Activated T-cell treated with anti-CD3 and anti-CD28 coated beads for 48 hours (primary cell): ENCODE measurements around the gene AFDN.

Experiments used
- DNase-seq: peaks from one replicate; pipeline ENCODE4 v3.0.0-alpha.2; 2020; ENCODE audit warnings: low read depth

AFDN gene

GRCh38 chr6:167978607-167979006 lies 151.9 kb downstream of the AFDN start:
- DNase-seq: no peak

DNA sequence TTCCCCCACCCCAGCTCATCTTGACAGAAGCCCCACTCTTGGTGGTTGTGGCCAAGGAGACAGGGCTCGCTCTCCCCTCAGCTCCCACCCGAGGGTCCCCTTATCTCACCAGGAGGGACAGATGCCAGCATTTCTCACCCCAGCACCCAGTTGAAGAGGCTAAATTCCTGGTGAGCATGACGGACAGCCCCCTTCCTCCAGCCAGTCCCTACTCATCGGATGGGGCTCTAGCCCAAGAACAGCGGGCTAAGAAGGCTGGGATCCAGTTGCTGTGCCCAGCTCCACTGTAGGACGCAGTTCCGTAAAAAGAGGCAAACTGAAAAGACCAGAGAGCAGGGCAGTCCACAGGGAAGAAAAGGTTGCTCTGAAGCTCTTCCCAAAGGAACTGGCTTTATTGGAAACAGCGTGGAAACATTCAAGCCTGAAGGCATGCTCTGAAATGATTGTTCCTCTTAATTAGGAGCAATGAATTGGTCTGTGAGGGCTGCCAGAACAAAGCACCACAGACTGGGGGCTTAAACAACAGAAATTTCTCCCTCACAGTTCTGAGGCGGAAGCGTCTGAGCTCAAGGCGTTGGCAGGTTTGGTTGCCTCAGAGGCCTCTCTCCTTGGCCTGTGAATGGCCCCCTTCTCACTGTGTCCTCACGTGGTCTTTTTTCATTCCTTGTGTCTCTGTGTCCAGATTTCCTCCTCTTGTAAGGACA lies 152.9 kb downstream of the AFDN start:
- DNase-seq: no peak

DNA sequence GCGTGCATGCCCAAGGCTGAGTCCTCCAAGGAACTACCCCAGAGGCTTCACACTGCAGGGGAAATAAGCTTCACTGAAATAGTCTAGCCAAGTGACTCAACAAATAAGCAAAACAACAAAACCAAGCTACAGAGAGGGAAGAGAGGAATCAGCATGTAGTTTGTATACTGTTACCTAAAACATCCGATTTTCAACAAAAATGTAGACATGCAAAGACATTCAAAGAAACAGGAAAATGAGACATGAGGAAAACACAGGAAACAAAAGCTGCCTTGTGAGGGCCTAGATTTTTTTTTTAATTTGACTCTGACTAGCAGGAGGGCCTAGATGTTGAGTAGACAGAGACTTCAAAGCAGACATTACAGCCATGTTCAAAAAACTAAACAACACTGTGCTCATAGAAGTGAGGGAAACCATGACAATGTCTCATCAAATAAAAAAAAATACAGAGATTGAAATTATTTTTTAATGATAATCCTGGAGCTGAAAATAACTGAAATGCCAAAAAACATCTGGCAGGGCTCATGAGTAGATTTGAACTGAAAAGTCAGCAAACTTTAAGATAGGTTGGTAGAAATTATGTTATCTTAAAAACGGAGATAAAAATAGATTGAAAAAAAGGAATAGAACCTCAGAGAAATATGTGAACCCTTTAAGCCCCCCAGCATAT lies 154.3 kb downstream of the AFDN start:
- no peak for DNase-seq

GRCh38 chr6:167981916-167982462 lies 155.3 kb downstream of the AFDN start:
- no peak for DNase-seq

GRCh38 chr6:167984144-167984719 lies 157.5 kb downstream of the AFDN start:
- no peak for DNase-seq

DNA sequence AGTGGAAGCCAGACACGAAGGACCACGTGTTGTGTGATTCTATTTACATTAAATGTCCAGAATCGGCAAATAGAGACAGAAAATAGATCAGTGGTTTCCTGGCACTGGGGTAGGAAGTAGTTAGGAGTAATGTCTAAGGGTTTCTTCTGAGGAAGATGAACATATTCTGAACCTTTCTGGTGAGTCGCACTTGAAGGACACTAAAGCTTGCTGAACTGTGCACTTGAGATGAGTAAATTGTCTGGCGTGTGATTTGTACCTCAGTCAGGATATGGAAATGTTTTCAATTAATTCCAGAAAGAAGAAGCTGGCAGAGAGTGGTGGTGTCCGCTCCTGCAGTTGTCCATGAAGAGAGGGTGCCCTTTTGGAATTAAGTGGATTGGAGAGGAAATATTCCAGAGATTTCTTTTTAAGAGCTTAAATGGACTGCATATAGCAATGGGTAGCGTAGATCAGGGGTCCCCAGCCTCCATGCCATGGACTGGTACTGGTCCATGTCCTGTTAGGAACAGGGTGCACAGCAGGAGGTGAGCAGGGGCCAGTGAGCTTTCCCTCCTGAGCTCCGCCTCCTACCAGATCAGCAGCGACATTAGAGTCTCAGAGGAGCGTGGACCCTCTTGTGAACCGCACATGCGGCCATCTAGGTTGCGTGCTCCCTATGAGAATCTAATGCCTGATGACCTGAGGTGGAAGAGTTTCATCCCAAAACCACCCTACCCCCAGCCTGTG lies 158.3 kb downstream of the AFDN start:
- DNase-seq: no peak

DNA sequence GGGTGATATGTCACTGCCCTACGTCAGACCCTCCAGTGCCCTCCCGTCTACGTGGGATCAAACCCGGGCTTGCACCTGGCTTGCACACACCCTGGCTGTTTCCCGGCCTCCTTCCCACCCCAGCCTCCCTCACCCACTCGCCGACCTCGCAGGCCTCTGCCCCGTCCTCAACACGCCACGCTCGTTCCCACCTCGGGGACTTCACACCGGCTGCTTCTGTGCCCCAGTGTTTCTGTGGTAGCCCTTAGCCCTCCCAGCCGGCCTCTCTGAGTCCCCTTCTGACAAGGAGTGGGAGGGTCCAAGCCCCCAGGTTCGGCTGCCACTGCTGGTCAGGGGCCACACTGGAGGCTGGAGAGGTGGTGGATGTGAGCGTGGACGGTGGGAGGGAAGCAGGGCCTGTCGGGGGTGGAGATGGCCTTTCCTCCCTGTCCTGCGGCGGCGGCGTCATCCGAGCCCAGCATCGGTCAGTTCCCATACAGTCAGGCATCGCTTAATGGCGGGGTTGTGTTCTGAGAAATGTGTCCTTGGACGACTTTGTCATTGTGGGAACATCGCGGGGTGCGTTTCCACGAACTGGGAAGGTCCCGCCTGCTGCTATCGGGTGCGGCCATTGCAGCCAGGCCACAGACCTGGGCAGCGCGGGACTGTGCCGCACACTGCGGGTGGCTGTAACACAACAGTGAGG lies 159.3 kb downstream of the AFDN start:
- DNase-seq: no peak

GRCh38 chr6:167987396-167988153 lies 160.9 kb downstream of the AFDN start:
- DNase-seq: no peak

- DNase-seq: no peak
These were observed 161.4 kb downstream of the AFDN start for GRCh38 chr6:167988154-167988495.

DNA sequence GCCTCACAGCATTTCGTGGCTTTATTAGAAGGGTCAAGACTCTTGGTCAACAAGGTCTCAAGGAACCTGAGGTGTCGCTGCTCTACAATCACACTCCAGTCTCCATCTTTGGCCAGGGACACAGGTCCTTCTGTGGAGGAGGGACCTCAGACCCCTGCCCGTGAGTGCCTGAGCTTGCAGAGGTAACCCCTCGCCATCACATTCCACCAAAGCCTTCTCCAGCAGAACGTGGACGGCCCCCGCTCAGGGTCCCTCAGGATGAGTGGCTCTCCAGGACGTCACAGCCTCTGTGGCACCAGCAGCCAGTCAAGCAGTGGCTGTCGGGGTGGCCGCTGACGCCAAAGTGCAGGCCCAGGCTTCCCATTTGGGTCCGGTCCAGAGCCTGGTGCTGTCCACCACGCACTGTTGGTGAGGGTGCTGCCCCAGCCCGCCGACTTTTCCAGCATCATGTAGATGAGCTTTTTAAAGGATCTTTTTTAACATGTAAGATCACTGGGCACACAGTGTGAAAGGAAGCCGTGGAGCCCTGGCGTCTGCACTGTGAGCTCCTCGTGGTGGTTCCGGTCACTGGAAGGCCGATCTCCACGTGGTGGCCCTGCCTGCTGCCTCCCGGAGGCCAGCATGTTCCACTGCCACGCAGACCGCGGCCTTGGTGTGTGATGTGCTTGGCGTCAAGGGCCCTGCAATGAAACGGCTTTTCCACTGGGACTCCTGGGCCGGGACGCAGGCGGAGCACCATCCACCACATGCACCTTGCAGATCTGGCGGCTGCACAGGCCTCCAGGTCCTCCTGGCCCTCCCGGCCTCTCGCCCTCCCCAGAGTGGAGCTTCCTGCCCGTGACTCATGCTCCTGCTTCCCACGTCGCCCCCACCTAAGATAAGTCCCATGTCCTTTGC lies 162.5 kb downstream of the AFDN start:
- DNase-seq: no peak

GRCh38 chr6:167990016-167990945 lies 163.6 kb downstream of the AFDN start:
- DNase-seq: no peak

GRCh38 chr6:167993169-167993568 lies 166.5 kb downstream of the AFDN start:
- no peak for DNase-seq

DNA sequence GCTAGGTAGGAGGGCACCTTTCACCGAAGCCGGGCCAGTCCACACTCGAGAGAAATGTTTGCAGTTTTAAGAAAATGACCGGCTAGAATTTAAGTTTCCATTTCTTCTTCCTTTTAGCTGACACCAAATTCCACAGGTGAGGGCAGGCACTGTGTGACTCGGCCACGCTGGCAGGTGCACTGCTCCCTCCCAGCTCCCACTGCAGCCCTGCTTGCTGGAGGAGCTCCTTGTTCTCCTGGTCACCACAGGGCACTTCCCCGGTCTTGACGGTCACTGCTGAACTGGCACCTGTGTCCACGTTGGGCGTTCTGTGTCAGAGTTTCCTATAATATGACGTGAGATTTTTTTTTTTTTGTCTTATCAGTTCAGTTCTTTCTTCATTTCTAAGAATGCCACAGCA lies 167.1 kb downstream of the AFDN start:
- no peak for DNase-seq

- DNase-seq: no peak
These were observed 168.6 kb downstream of the AFDN start for GRCh38 chr6:167995302-167995701.

DNA sequence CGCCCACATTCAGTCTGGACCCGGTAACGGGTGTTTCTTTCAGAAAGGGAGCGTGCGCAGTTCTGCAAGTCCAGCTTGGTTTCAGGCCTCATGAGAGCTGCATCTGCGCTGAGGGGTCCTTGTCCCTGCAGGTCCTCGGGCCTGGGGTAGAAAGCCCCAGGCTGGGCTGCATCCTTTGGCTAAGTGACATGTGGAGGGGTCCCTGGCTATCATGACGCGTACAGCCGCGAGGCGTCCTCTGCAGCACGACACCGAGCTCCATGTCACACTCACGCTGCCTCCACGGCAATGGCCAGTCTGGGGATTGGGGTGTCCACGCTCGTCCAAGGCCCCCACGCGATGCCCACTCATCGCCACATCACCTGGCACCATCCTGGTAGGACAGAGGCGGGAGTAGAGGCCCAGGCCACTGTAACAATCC lies 169.0 kb downstream of the AFDN start:
- DNase-seq: no peak

GRCh38 chr6:167996424-167997199 lies 169.9 kb downstream of the AFDN start:
- DNase-seq: no peak

DNA sequence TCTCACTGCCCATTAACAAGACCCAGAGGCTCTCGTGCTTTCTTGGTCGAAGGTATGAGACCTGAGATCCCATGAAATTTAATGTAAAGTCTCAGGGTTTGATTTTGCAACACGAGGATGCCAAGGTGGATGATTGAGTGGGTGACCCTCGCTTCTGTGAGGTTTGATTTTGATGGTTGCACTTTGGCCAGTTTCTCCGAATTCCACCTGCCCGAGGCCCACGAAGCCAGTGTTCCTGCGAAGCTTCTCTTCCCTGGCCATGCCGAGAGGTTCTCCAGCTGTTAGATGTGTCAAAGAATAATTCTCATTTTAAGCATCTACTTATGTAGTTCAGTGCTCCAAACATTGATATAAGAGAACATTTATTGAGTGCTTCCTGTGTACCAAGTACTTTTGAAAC lies 170.9 kb downstream of the AFDN start, which contains the start of gene KIF25:
Gene KIF25, plus strand, starts transcription at position 30 of the 400 bp plus-strand sequence. CDS start 31,915 bp downstream, outside the sequence.
- no peak for DNase-seq

DNA sequence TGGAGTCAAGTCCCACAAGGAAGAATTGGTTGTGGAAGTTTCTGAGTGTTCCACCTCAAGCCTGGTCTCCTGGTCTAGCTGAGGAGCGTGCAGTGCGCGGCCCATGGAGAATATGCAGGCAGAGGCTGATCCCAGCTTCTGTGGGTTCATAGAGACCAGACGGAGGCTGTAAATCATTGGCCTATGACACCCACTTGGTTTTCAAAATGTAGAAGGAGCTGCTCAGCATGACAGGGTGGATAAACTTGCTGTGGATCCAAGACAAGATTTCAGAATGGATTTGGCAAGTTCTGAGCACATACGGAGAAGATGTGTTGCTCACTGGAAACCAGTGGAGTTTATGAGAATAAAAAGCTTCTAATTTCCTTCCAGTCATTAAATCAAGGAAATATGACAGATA lies 171.5 kb downstream of the AFDN start:
- no peak for DNase-seq
